Peyer's patch (tissue), 4 donors: ENCODE data around the gene ANKRD17.

Experiments used
- POLR2A ChIP-seq, 2 donors: fragments of 450-650 bp; IDR thresholded peaks; one replicate each; pipeline ENCODE4 v1.5.1; 2017; ENCODE audit warnings: antibody characterized with exemption in 2 of 2, mild to moderate bottlenecking in 2 of 2, moderate library complexity in 2 of 2
- TF ChIP-seq, protein P1 (sequence below), 6 experiments: fragments of 450-650 bp in 4 of 6; fragments of 200-600 bp in 2 of 6; sonication (generic) in 1 of 6; IDR thresholded peaks; one replicate each; pipeline ENCODE4 v1.5.1; 2017 to 2019; ENCODE audit warnings: antibody characterized with exemption in 6 of 6, mild to moderate bottlenecking in 3 of 6, moderate library complexity in 1 of 6

DNA sequence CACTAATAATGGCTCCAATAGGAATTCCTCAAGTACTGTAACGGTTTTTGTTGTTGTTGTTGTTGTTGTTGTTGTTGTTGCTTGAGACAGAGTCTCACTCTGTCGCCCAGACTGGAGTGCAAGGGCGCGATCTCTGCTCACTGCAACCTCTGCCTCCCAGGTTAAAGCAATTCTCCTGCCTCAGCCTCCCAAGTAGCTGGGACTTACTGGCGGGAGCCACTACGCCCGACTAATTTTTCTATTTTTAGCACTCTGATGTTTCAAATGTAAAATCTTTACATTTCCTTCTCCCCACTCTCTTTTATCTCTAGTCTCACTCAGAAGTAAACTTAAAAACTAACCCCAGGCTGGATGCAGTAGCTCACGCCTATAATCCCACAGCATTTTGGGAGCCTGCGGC is 8.0 kb downstream of the ANKRD17 start:
- TF ChIP-seq, protein P1, sequence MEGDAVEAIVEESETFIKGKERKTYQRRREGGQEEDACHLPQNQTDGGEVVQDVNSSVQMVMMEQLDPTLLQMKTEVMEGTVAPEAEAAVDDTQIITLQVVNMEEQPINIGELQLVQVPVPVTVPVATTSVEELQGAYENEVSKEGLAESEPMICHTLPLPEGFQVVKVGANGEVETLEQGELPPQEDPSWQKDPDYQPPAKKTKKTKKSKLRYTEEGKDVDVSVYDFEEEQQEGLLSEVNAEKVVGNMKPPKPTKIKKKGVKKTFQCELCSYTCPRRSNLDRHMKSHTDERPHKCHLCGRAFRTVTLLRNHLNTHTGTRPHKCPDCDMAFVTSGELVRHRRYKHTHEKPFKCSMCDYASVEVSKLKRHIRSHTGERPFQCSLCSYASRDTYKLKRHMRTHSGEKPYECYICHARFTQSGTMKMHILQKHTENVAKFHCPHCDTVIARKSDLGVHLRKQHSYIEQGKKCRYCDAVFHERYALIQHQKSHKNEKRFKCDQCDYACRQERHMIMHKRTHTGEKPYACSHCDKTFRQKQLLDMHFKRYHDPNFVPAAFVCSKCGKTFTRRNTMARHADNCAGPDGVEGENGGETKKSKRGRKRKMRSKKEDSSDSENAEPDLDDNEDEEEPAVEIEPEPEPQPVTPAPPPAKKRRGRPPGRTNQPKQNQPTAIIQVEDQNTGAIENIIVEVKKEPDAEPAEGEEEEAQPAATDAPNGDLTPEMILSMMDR (IDR thresholded peaks at IDR 0.05), result no peak
- TF ChIP-seq POLR2A (IDR thresholded peaks at IDR 0.05), result no peak
